ENCODE measurements around the gene PALM3.

PALM3 gene

DNA sequence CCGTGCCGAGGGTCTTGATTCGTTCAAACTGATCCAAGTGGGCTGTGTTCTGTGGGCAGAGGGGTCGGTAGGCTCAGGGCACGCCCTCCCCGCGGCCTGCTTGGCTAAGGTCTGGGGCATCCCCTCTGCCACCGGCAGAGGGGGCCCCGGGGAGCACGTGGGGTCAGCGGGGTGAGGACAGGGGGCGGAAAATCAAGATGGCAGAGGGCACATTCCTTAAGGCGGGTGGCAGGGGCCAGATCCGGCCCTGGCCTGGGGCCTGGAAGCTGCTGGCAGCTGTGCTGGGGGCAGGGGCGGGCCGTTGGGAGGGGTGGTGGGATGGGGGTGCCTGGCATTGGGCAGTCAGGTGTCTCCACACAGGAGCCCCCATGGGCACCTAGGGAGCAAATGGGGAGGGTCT lies 45.0 kb upstream of the PALM3 start:
- no peak for DNase-seq
- Histone ChIP-seq H3K36me3 (replicated peaks) (peaks cover 27% of the 10 kb centered on the region), H3K27ac (no peak overlapping the region), H3K4me3 (ENCODE audit: low read depth, low read length) (no peak overlapping the region), H3K27me3 (replicated peaks) (no peaks in the 10 kb centered on the region)
- TF ChIP-seq, protein P1, sequence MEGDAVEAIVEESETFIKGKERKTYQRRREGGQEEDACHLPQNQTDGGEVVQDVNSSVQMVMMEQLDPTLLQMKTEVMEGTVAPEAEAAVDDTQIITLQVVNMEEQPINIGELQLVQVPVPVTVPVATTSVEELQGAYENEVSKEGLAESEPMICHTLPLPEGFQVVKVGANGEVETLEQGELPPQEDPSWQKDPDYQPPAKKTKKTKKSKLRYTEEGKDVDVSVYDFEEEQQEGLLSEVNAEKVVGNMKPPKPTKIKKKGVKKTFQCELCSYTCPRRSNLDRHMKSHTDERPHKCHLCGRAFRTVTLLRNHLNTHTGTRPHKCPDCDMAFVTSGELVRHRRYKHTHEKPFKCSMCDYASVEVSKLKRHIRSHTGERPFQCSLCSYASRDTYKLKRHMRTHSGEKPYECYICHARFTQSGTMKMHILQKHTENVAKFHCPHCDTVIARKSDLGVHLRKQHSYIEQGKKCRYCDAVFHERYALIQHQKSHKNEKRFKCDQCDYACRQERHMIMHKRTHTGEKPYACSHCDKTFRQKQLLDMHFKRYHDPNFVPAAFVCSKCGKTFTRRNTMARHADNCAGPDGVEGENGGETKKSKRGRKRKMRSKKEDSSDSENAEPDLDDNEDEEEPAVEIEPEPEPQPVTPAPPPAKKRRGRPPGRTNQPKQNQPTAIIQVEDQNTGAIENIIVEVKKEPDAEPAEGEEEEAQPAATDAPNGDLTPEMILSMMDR (IDR thresholded peaks at IDR 0.05; ENCODE audit: low read depth, low read length, missing control alignments) = no peak
- in situ Hi-C loops (cut with HindIII; ENCODE audit: low pct_ligation_motif_present, low sequenced_read_pairs) = no loop called here

DNA sequence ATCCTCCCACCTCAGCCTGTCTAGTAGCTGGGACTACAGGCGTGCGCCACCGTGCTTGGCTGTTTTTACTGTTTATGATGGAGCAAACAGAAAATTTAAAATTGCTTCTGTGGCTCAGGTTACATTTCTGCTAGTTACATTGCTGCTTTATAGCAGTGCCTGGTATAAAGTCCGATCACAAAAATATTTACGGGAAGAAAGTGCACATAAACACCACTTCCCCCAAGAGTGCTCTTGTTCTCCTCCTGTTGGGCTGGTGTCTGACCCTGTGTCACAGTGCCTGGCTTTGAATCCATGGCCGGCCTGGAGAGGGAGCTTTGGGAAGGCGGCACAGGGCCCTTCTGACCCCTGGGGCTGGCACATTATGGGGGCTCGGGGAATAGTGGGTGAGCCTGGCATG lies 43.8 kb upstream of the PALM3 start:
- in situ Hi-C loops (cut with HindIII; ENCODE audit: low pct_ligation_motif_present, low sequenced_read_pairs) = no loop called here
- TF ChIP-seq, protein P1 (IDR thresholded peaks at IDR 0.05; ENCODE audit: low read depth, low read length, missing control alignments) = no peak
- H3K27me3 ChIP-seq (replicated peaks) = no peaks in the 10 kb centered on the region
- no peak overlapping the region for H3K27ac ChIP-seq
- peaks cover 33% of the 10 kb centered on the region for H3K36me3 ChIP-seq (replicated peaks)
- no peak for DNase-seq
- no peak overlapping the region for H3K4me3 ChIP-seq (ENCODE audit: low read depth, low read length)

DNA sequence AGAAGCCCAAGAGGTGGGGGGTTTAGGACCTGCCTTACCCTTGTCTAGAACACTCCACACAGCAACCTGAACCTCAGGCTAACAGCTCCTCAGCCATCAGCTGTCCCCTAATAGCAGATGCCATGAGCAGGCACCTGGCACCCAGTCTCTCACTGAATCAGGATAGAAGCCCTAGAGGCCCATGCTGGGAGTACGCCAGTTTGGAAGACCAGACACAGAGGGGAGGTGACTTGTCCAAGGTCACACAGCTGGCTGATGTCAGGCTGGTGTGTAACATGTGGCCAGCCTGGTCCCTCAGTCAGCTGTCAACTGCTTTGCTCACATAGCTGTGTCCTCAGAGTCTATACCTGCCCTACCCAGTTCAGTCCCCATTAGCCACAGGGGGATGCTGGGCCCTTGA lies 41.4 kb upstream of the PALM3 start:
- no peak for DNase-seq
- Histone ChIP-seq H3K36me3 (replicated peaks) (peaks cover 40% of the 10 kb centered on the region), H3K4me3 (ENCODE audit: low read depth, low read length) (no peak overlapping the region), H3K27ac (no peak overlapping the region), H3K27me3 (replicated peaks) (no peaks in the 10 kb centered on the region)
- in situ Hi-C loops (cut with HindIII; ENCODE audit: low pct_ligation_motif_present, low sequenced_read_pairs) = no loop called here
- TF ChIP-seq, protein P1 (IDR thresholded peaks at IDR 0.05; ENCODE audit: low read depth, low read length, missing control alignments) = no peak

DNA sequence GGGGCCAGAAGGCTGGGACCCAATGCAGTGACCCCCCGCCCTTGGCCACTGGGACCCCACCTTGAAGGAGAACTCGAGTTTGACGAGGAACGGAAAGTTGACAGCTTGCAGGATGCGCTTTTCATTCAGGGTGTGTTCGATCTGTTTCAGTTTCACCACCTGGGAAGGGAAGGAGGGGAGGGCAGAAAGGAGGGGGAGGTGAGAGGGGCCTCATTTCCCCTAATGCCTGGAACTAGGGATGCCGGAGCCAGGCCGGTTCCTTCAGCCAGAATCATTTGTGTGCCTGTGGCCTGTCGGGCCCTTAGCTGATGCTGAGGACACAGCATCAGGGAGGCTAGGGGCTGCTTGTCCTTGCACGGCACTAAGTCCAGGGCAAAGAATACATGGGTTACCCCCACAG lies 40.9 kb upstream of the PALM3 start:
- H3K4me3 ChIP-seq (ENCODE audit: low read depth, low read length) = no peak overlapping the region
- peaks cover 42% of the 10 kb centered on the region for H3K36me3 ChIP-seq (replicated peaks)
- no peaks in the 10 kb centered on the region for H3K27me3 ChIP-seq (replicated peaks)
- TF ChIP-seq, protein P1 (IDR thresholded peaks at IDR 0.05; ENCODE audit: low read depth, low read length, missing control alignments) = no peak
- no peak for DNase-seq
- H3K27ac ChIP-seq = no peak overlapping the region
- in situ Hi-C loops (cut with HindIII; ENCODE audit: low pct_ligation_motif_present, low sequenced_read_pairs) = no loop called here

DNA sequence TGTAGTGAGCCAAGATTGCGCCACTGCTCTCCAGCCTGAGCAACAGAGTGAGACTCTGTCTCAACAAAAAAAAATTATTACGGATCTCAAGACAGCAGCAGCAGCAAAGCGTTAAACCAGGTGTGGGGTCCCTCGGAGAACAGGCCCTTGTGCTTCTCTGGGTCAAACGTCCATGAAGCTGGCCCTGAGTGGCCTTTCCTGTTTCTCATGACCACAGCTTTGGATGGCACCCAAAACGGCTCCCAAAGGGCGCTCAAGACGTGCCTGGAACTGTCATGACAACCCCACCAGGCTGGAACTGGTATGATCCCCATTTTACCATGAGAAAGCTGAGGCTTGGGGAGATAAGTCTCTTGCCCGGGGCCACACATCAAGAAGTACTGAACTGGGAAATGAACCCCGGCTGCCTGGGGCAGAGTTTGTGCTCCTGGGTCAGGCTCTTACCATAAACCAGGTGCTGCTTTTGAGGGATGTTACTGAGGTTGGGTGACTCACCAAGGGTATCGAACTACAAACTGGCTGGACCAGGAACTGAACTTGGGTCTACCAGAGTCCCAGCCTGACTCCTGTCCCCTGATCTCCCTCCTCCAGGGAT lies 40.3 kb upstream of the PALM3 start:
- Histone ChIP-seq H3K27ac (no peak overlapping the region), H3K27me3 (replicated peaks) (no peaks in the 10 kb centered on the region), H3K36me3 (replicated peaks) (peaks cover 44% of the 10 kb centered on the region), H3K4me3 (ENCODE audit: low read depth, low read length) (no peak overlapping the region)
- TF ChIP-seq, protein P1 (IDR thresholded peaks at IDR 0.05; ENCODE audit: low read depth, low read length, missing control alignments) = no peak
- no peak for DNase-seq
- in situ Hi-C loops (cut with HindIII; ENCODE audit: low pct_ligation_motif_present, low sequenced_read_pairs) = no loop called here

DNA sequence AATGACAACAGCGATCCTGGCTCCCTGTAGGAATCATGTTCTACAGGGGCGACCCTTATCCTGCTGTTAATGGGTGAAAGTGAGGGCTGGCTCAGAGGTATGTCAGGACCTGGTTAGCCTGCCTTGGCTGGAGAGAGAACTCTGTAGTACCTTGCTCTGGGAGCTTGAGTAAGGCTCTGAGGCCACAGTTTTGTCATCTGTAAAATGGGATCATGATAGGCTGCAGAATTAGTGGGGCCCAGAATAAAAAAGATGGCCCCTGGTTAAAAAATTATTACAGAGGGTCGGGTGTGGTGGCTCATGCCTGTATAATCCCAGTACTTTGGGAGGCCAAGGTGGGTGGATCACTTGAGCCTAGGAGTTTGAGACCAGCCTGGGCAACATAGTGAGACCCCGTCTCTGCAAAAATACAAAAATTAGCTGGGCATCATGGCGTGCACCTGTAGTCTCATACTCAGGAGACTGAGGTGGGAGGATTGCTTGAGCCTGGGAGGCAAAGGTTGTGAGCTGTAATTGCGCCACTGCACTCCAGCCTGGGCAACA lies 39.2 kb upstream of the PALM3 start:
- Histone ChIP-seq H3K27me3 (replicated peaks) (no peaks in the 10 kb centered on the region), H3K27ac (no peak overlapping the region), H3K36me3 (replicated peaks) (peaks cover 45% of the 10 kb centered on the region), H3K4me3 (ENCODE audit: low read depth, low read length) (no peak overlapping the region)
- DNase-seq = no peak
- TF ChIP-seq, protein P1 (IDR thresholded peaks at IDR 0.05; ENCODE audit: low read depth, low read length, missing control alignments) = no peak
- in situ Hi-C loops (cut with HindIII; ENCODE audit: low pct_ligation_motif_present, low sequenced_read_pairs) = no loop called here

Data from brain microvascular endothelial cell (primary cell).